ENCODE results near the gene RTRAF. TPM values are rescaled to one million over a fixed set of nuclear protein-coding genes. Genes with fewer than 3 reads are reported as not detected.
A peak's percentile ranks its signal among the peaks of the same experiment; 100 is the strongest.

The RTRAF gene
- total RNA-seq, 1 donor from 2014 or later = 110 TPM

GRCh38 chr14:52014601-52015267, 25.4 kb downstream of the RTRAF start:
- DNase-seq (ENCODE audit: low spot score) = no peak
- no peak for ATAC-seq
- intact Hi-C loops (cut with DNase I) = no loop called here

- peak; percentile 33 for ATAC-seq
- intact Hi-C loops (cut with DNase I) = no loop called here
- DNase-seq (ENCODE audit: low spot score) = no peak
These were observed 26.2 kb downstream of the RTRAF start for GRCh38 chr14:52015411-52016030.

DNA sequence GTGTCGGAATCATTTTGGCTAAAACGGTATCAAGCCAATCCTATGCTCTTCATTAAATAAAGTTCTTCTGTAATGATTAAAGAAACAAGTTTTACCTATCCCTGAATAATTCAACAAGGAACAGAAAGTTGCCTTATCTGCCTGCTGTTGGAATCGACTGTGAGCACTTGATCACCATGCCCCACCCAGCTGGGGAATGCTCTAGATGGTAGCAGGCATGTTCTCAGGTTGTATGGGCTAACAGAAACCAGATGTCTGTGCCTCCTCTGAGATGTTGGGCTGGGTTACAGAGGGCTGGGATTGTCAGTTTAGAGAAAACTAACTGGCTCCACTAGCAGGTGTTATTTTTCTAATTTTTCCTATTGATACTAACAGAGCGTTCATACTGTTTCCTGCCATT, 28.9 kb downstream of the RTRAF start:
- ATAC-seq (no peak), DNase-seq (ENCODE audit: low spot score) (no peak)
- intact Hi-C loops (cut with DNase I) = no loop called here

- DNase-seq (ENCODE audit: low spot score) = no peak
- intact Hi-C loops (cut with DNase I) = no loop called here
- no peak for ATAC-seq
These were observed 29.6 kb downstream of the RTRAF start for GRCh38 chr14:52018970-52019369.

DNA sequence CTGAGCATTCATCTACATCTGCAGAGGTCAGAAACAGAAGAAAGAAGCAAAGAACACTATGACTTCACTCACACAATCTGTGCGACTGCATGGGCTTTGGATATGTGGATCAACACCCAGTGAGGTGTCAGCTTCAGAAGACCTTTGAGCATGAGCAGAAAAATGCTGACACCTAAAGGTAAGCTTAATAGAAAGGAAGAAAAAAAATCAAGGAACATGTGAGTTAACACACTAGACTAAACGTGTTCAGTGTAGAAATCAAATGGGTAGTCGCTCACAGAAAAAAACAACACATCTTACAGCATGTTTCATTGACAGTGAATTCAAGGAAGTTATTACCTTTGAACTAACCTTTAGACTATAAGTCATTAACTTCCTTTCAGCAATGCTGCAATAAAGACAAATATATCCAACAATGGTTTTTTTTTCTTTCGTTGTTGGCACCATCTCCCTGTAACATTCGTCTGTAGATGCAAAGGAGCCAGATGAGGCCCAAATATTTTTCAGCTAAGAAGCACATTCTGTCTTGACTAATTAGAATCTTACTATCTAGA, 30.9 kb downstream of the RTRAF start:
- DNase-seq (ENCODE audit: low spot score) (no peak), ATAC-seq (no peak)
- intact Hi-C loops (cut with DNase I) = no loop called here

GRCh38 chr14:52020866-52021717, 31.7 kb downstream of the RTRAF start:
- intact Hi-C loops (cut with DNase I) = no loop called here
- no peak for ATAC-seq
- DNase-seq (ENCODE audit: low spot score) = no peak

DNA sequence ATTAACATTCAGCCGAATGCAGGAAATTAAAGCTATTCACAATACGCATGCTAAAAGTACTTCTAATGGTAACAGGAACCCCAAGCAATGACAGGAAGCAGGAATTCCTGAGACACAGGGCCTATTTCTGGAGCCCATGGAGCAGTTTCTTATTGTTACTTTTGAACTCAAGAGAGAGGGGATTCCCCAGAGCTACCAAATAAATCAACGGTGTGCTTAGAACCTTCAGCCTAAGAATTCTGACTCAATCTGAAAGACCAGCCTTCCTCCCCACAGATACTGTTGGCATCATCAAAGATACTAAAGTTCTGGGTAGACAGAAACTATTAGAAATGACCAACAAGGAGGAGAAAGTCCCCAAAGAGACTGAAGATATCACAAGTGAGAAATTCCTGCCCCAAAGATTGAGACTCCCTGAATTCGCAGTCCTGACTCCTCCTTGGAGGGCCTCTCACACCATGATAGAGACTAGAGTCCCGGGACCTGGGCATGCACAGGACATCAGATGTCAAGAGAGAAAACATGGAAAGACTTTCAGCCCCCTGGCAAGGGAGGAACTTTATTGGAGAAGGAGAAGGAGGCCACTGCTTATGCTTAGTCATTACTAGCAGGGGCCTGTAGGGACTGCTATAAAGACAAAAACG, 32.7 kb downstream of the RTRAF start:
- ATAC-seq = no peak
- intact Hi-C loops (cut with DNase I) = no loop called here

DNA sequence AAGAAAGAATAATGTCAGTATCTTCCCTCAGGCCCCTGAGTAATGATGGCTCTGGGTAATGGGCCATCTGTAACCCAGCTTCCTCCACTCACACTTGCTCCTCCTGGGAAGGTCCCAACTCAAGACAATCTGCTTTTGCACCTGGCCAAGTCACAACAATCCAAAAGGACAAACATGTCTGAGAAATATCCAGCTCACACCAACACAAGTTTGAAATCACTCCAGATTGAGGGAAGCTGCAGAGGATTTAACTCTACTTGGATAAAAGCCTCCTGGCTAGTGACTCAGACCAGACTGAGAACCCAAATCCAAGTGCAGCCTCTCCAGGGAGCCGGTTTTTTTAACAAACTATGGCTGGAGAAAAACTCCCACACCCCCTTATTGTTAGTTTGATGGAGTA, 34.2 kb downstream of the RTRAF start:
- ATAC-seq = peak; percentile 61
- no peak for DNase-seq (ENCODE audit: low spot score)
- intact Hi-C loops (cut with DNase I) = no loop called here

More for the DNA sequence above, 32.7 kb downstream of the RTRAF start:
- DNase-seq (ENCODE audit: low spot score) = no peak

- DNase-seq (ENCODE audit: low spot score) (no peak), ATAC-seq (peak; percentile 41)
- intact Hi-C loops (cut with DNase I) = no loop called here
These were observed 36.0 kb downstream of the RTRAF start for GRCh38 chr14:52025310-52025709.

- no peak for DNase-seq (ENCODE audit: low spot score)
- intact Hi-C loops (cut with DNase I) = no loop called here
- ATAC-seq = peak; percentile 50
These were observed 36.8 kb downstream of the RTRAF start for GRCh38 chr14:52026017-52026660.

- ATAC-seq (no peak), DNase-seq (ENCODE audit: low spot score) (no peak)
- intact Hi-C loops (cut with DNase I) = no loop called here
These were observed 37.6 kb downstream of the RTRAF start for GRCh38 chr14:52026901-52027300.

GRCh38 chr14:52029881-52030280, 40.5 kb downstream of the RTRAF start:
- intact Hi-C loops (cut with DNase I) = no loop called here
- no peak for ATAC-seq
- DNase-seq (ENCODE audit: low spot score) = no peak

DNA sequence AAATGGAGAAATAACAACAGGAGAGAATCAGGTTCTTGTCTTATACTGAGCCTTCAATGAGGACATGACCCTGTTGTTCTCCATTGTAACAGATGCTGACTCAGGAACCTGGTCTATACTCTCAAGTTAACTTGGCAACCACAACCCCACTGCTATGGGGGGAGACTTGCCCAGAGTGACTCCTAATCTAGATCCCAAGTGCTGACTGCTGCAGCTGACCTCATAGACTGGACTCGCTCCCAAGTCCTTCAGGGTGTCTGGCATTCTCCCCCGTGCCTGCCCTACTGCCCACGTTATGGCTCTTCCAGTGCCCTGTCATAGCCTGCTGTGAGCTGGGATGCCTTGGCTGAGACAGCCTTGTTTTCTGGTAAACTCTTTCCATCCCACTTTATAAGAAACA, 42.4 kb downstream of the RTRAF start:
- DNase-seq (ENCODE audit: low spot score) (no peak), ATAC-seq (peak; percentile 64)
- intact Hi-C loops (cut with DNase I) = no loop called here

- intact Hi-C loops (cut with DNase I) = no loop called here
- ATAC-seq (peak; percentile 69), DNase-seq (ENCODE audit: low spot score) (no peak)
These were observed 43.0 kb downstream of the RTRAF start for GRCh38 chr14:52032204-52032801.

DNA sequence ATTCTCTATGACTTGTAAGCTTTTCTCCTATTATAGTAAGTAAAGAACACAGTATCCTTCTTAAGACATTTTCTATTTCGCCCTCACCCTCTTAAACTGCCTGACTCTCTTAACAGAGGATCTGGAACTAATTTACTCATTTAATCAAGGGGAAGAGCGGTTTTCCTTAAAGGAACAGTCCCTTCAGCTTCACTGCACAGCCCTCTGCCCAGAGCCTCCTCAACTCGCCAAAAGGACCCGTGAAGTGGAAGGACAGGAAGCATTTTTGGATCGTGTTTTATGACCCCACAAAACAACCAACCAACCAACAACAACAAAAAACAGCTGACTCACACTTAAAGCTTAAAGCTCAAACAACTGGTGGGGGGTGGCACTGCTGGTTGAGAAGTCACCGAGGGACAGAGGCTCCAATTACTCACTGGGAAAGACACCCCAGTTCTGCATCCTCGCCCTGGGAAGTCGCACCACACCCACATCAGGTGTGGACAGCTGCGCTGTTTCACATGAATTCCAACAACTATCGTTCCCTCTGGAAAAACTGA, 43.8 kb downstream of the RTRAF start:
- DNase-seq (ENCODE audit: low spot score) (no peak), ATAC-seq (peak; percentile 74)
- intact Hi-C loops (cut with DNase I) = no loop called here

DNA sequence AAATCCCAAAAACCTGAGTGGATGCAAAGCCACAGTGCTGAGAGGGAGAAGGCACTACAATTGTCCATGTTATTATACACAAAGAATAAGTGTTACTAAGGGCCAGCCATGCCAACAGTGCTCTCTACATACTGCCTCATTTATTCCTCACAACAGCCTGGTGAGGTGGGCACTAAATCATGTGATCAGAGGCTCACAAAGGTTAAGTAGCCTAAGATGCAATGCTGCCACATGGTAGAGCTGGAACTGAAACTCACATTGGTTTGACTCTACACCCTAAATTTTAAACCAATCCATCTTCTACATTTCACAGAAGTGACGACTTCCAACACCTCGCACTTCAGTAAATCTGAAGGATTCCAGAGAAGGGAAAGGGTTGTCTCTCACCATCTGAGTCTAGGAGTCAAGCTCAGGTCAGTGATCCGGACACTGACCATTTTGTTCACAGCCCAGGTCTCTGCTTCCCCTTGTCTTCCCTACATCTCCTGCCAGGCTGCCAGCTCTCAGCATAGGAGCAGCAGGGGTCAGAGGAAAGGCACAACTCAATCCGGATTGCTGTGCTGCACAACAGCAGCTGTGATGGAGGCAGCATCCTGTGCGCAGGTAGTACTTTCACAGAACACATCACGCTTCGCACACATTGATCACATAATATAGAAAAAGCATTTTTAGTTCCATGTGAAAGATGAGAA, 49.9 kb downstream of the RTRAF start:
- intact Hi-C loops (cut with DNase I) = no loop called here
- DNase-seq (ENCODE audit: low spot score) (no peak), ATAC-seq (no peak)

DNA sequence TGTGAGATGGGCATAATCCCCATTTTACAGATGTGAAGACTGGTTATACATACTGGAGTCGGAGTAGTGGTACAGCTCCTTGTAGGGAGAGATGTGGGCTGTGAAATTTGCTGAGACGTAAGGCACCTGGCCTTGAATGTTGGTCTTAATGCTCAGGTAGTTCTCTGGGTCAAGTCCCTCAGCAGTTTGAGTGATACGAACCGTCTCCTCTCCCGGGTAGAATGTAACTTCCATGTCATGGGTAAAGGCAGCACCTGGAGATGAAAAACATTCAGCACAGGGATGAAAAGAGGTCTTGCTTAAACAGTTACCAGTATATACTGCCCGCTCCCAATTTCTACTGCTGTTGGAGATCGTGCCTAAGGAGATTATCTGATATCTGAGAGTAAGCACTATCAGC, 51.3 kb downstream of the RTRAF start:
- intact Hi-C loops (cut with DNase I) = no loop called here
- no peak for ATAC-seq
- DNase-seq (ENCODE audit: low spot score) = no peak

Measured in sciatic nerve (tissue), 2 donors.